K562 (cell line): ENCODE measurements around the gene ADAM22. TPM values are rescaled to one million over a fixed set of nuclear protein-coding genes. Genes with fewer than 3 reads are reported as not detected.

ENCODE experiments used
- ATAC-seq: fragments of 200-7000 bp; cut with Tn5 transposase; 3 replicates; pipeline ENCODE4 v1.9.1; 2020; ENCODE audit warnings: moderate library complexity
- BruUV-seq: library from RNA; stranded (reverse); fragments of 400-500 nt; replicated peaks from 2 replicates; lab custom pipeline; 2021; lab: Mats Ljungman, UMichigan
- CTCF ChIA-PET: fragments of 300-600 bp; formaldehyde crosslinking; extraction: SDS; loops from one replicate; lab custom pipeline; 2021; ENCODE audit warnings: low intra/inter-chr PET ratio; lab: Yijun Ruan, JAX
- POLR2A ChIA-PET: fragments of 300-600, 350-650 bp; sonication (Branson Sonifier 250); formaldehyde crosslinking; extraction: SDS; loops from one replicate; lab custom pipeline; 2021; ENCODE audit warnings: antibody characterized with exemption, inconsistent platforms; lab: Yijun Ruan, JAX
- DNase-seq, 4 experiments: peaks; one replicate each; pipeline versions ENCODE4 v3.0.0 to v3.0.0-alpha.2; 2011 to 2018; ENCODE audit warnings: low spot score in 3 of 4, mixed read lengths in 3 of 4; ENCODE audit errors: extremely low read depth in 1 of 4
- FAIRE-seq: peaks from 2 replicates; lab custom pipeline; 2011; peaks lifted over from hg19 to GRCh38; lab: Jason Lieb, UNC
- H2AFZ ChIP-seq: 2 replicates; pipeline ENCODE4 v1.6.0; 2011; ENCODE audit warnings: low read depth, low read length, control low read depth, inconsistent platforms
- H3K27ac ChIP-seq: fragments of 200-600 bp; 3 replicates; pipeline ENCODE4 v1.8.0; 2011; ENCODE audit warnings: low read depth, mild to moderate bottlenecking, control low read depth, inconsistent platforms, low read length, moderate library complexity, mixed read lengths; ENCODE audit errors: extremely low read depth
- H3K27me3 ChIP-seq, 2 experiments: fragments of 300-600 bp in 1 of 2; 2 replicates in 1 of 2; 3 replicates in 1 of 2; pipeline versions ENCODE4 v1.6.0 to v1.8.0; 2011; ENCODE audit warnings: inconsistent platforms in 2 of 2, low read length in 2 of 2, mild to moderate bottlenecking in 1 of 2, mixed read lengths in 1 of 2, moderate library complexity in 1 of 2; ENCODE audit not compliant: control insufficient read depth in 2 of 2, insufficient read depth in 2 of 2
- H3K36me3 ChIP-seq: fragments of 300-600 bp; 3 replicates; pipeline ENCODE4 v1.8.0; 2011; ENCODE audit warnings: mild to moderate bottlenecking, low read length, inconsistent platforms; ENCODE audit not compliant: control insufficient read depth, insufficient read depth
- H3K4me1 ChIP-seq, 2 experiments: fragments of 200-600 bp in 1 of 2; replicated peaks in 1 of 2; 2 replicates in 1 of 2; 3 replicates in 1 of 2; pipeline versions ENCODE4 v1.5.1 to v1.8.0; 2011; ENCODE audit warnings: inconsistent platforms in 2 of 2, low read length in 2 of 2, mild to moderate bottlenecking in 1 of 2, mixed read lengths in 1 of 2, moderate library complexity in 1 of 2; ENCODE audit not compliant: control insufficient read depth in 2 of 2, insufficient read depth in 2 of 2
- H3K4me2 ChIP-seq: 2 replicates; pipeline ENCODE4 v1.6.1; 2011; ENCODE audit warnings: low read length, control low read depth, inconsistent platforms, mixed read lengths; ENCODE audit not compliant: insufficient read depth
- H3K4me3 ChIP-seq: fragments of 200-600 bp; sonication (generic), shearing (Covaris generic); 2 replicates; pipeline ENCODE4 v1.5.1; 2016; ENCODE audit warnings: control low read depth, inconsistent platforms
- H3K79me2 ChIP-seq: fragments of 200-600 bp; 3 replicates; pipeline ENCODE4 v1.8.0; 2011; ENCODE audit warnings: low read length, inconsistent platforms; ENCODE audit not compliant: control insufficient read depth, insufficient read depth
- H3K9ac ChIP-seq, 2 experiments: 2 replicates each; pipeline versions ENCODE4 v1.6.0 to v1.6.1; 2011; ENCODE audit warnings: low read depth in 2 of 2, low read length in 2 of 2, control low read depth in 1 of 2, inconsistent platforms in 1 of 2, mild to moderate bottlenecking in 1 of 2, mixed read lengths in 1 of 2; ENCODE audit not compliant: insufficient read depth in 1 of 2
- H3K9me1 ChIP-seq: one replicate; pipeline ENCODE4 v1.6.0; 2011; ENCODE audit warnings: inconsistent platforms, mild to moderate bottlenecking, low read length, moderate library complexity; ENCODE audit not compliant: control insufficient read depth, insufficient read depth
- H3K9me3 ChIP-seq: replicated peaks from 2 replicates; pipeline ENCODE4 v1.5.1; 2011; ENCODE audit warnings: low read depth, low read length, inconsistent platforms; ENCODE audit not compliant: control insufficient read depth, insufficient read depth
- H4K20me1 ChIP-seq: replicated peaks from 2 replicates; pipeline ENCODE4 v1.6.1; 2011; ENCODE audit warnings: low read length, inconsistent platforms, mixed read lengths; ENCODE audit not compliant: control insufficient read depth, insufficient read depth
- ERF ChIP-seq: fragments of 450-650 bp; formaldehyde crosslinking; IDR thresholded peaks from 2 replicates; pipeline ENCODE4 v1.4.0; 2020; ENCODE audit warnings: mild to moderate bottlenecking, mixed read lengths
- ILF3 ChIP-seq: fragments of 450-650 bp; IDR thresholded peaks from 2 replicates; pipeline ENCODE4 v1.6.1; 2018; ENCODE audit warnings: antibody characterized with exemption, mild to moderate bottlenecking, moderate library complexity, borderline replicate concordance
- MECOM ChIP-seq: fragments of 250-450 bp; sonication (Bioruptor Pico); IDR thresholded peaks from 2 replicates; pipeline ENCODE4 v1.8.0; 2022; ENCODE audit warnings: inconsistent platforms
- PURB ChIP-seq: sonication (generic); formaldehyde crosslinking; IDR thresholded peaks from 2 replicates; pipeline ENCODE4 v1.9.0; 2021; ENCODE audit warnings: low read depth, mild to moderate bottlenecking, missing genetic modification reagents
- TFAM ChIP-seq: fragments of 250-450 bp; sonication (Bioruptor Pico); conservative IDR thresholded peaks from 2 replicates; pipeline ENCODE4 v1.5.0; 2021; ENCODE audit warnings: mild to moderate bottlenecking, moderate library complexity
- ZNF24 ChIP-seq: fragments of 450-650 bp; IDR thresholded peaks from 2 replicates; pipeline ENCODE4 v1.6.1; 2016
- ZNF316 ChIP-seq: fragments of 450-650 bp; IDR thresholded peaks from 2 replicates; pipeline ENCODE4 v1.6.1; 2016
- ZNF57 ChIP-seq: fragments of 450-650 bp; formaldehyde crosslinking; IDR thresholded peaks from 2 replicates; pipeline ENCODE4 v1.4.0; 2020; ENCODE audit warnings: mild to moderate bottlenecking, moderate library complexity
- ZNF696 ChIP-seq: fragments of 250-450 bp; sonication (Bioruptor Pico); conservative IDR thresholded peaks from 2 replicates; pipeline ENCODE4 v1.4.0; 2020; ENCODE audit warnings: mild to moderate bottlenecking, moderate library complexity
- WGBS: fragments of 100-300 bp; shearing (Covaris generic); methylation state at CpG from one replicate; pipeline ENCODE4 v1.1.6; 2016; ENCODE audit warnings: low coverage, mixed read lengths; ENCODE audit not compliant: insufficient coverage; ENCODE audit errors: missing lambda C conversion rate; 5-methylcytosine and 5-hydroxymethylcytosine counted together
- in situ Hi-C: fragments of 300-500 bp; cut with MboI; formaldehyde crosslinking; loops from 4 replicates; pipeline ENCODE4 v1.15.0; 2018; ENCODE audit warnings: inconsistent platforms, mixed read lengths
- intact Hi-C: fragments of 100-400 bp; cut with micrococcal nuclease; formaldehyde crosslinking; loops from 2 replicates; pipeline ENCODE4 v1.14.2; 2022
- polyA plus RNA-seq, 8 experiments: library from polyadenylated mRNA; depleted of rRNA in 4 of 8; stranded (reverse) in 5 of 8; unstranded in 3 of 8; fragments of >200 nt; fragmentation: Nextera tagmentation in 2 of 8; fragmentation: Illumina TruSeq in 1 of 8; extraction: Ambion mirVana in 2 of 8; extraction: Trizol in 1 of 8; gene quantifications; 2 replicates each; pipeline versions ENCODE4 v1.2.1 to v1.2.3, GENCODE V29; 2011 to 2014; ENCODE audit warnings: inconsistent platforms in 1 of 8, missing spikeins in 1 of 8
- total RNA-seq, 7 experiments: library from RNA; depleted of rRNA in 6 of 7; stranded (reverse); fragments of >200 nt in 6 of 7; fragmentation: Illumina TruSeq in 2 of 7; extraction: Trizol in 2 of 7; gene quantifications; 2 replicates each; pipeline versions ENCODE4 v1.2.1 to v1.2.3, GENCODE V29; 2011 to 2021; ENCODE audit warnings: low replicate concordance in 1 of 7
- TF ChIP-seq, protein P1 (sequence below), 2 experiments: fragments of 450-650 bp; IDR thresholded peaks; 2 replicates each; pipeline ENCODE4 v1.6.1; 2016; ENCODE audit warnings: mild to moderate bottlenecking in 2 of 2, borderline replicate concordance in 1 of 2, low read depth in 1 of 2, moderate library complexity in 1 of 2
- TF ChIP-seq, protein P2 (sequence below): fragments of 250-450 bp; sonication (Bioruptor Pico); IDR thresholded peaks from 2 replicates; pipeline ENCODE4 v1.5.0; 2021; ENCODE audit warnings: mild to moderate bottlenecking, borderline replicate concordance

ADAM22 gene
- total and polyA plus RNA-seq, 9 of the 15 experiments (the other 6 are each of a cell fraction or from before 2014, with no cell fraction given): 0.01 to 0.58 (median 0.18) TPM

DNA sequence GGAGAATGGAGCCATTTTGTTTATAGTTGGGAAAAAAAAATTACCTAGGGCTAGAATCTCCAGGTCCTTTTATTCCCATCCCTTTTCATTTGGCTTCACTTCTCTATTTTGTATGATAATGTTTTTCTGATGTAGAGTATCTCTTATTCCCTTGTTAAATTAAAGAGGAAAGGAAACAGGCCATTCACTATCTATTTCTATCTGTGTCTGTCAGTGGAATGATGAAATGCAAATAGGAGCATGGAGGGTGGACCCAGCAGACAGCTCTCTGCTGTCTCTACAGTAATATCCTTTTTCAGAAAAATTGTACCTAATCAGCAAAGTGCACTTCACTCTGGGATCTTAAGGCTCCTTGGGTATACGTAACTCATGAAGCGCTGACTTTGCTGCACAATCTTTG lies 149.8 kb downstream of the ADAM22 start:
- no peak overlapping the region for H3K4me2 ChIP-seq
- intact Hi-C loops: no loop called here
- H3K27me3 ChIP-seq: no peaks in the 10 kb centered on the region
- FAIRE-seq: no peak
- no peaks in the 10 kb centered on the region for H4K20me1 ChIP-seq
- H3K9ac ChIP-seq: no peak overlapping the region
- no peaks in the 10 kb centered on the region for H3K79me2 ChIP-seq
- no peak for DNase-seq
- 24% methylated on average over 2 of the region's 2 CpGs for WGBS
- ChIA-PET POLR2A (no interaction called here), CTCF (no interaction called here)
- no peak overlapping the region for H2AFZ ChIP-seq
- no peak for ATAC-seq
- no peaks in the 10 kb centered on the region for H3K36me3 ChIP-seq
- H3K4me1 ChIP-seq: no peaks in the 10 kb centered on the region
- no TSS peak for BruUV-seq
- H3K9me3 ChIP-seq: no peaks in the 10 kb centered on the region
- H3K4me3 ChIP-seq: no peak overlapping the region
- no peak overlapping the region for H3K27ac ChIP-seq
- H3K9me1 ChIP-seq: no peaks in the 10 kb centered on the region
- in situ Hi-C loops: no loop called here
- no peak for TF ChIP-seq TFAM (CRISPR knock-in tag)
- TF ChIP-seq ZNF696 (CRISPR knock-in tag): no peak
- TF ChIP-seq PURB (CRISPR knock-in tag): no peak
- no peak for TF ChIP-seq ERF (CRISPR knock-in tag)
- TF ChIP-seq MECOM (CRISPR knock-in tag): no peak
- no peak for TF ChIP-seq ZNF316
- TF ChIP-seq ILF3: no peak
- TF ChIP-seq ZNF57: no peak
- TF ChIP-seq, protein P1, sequence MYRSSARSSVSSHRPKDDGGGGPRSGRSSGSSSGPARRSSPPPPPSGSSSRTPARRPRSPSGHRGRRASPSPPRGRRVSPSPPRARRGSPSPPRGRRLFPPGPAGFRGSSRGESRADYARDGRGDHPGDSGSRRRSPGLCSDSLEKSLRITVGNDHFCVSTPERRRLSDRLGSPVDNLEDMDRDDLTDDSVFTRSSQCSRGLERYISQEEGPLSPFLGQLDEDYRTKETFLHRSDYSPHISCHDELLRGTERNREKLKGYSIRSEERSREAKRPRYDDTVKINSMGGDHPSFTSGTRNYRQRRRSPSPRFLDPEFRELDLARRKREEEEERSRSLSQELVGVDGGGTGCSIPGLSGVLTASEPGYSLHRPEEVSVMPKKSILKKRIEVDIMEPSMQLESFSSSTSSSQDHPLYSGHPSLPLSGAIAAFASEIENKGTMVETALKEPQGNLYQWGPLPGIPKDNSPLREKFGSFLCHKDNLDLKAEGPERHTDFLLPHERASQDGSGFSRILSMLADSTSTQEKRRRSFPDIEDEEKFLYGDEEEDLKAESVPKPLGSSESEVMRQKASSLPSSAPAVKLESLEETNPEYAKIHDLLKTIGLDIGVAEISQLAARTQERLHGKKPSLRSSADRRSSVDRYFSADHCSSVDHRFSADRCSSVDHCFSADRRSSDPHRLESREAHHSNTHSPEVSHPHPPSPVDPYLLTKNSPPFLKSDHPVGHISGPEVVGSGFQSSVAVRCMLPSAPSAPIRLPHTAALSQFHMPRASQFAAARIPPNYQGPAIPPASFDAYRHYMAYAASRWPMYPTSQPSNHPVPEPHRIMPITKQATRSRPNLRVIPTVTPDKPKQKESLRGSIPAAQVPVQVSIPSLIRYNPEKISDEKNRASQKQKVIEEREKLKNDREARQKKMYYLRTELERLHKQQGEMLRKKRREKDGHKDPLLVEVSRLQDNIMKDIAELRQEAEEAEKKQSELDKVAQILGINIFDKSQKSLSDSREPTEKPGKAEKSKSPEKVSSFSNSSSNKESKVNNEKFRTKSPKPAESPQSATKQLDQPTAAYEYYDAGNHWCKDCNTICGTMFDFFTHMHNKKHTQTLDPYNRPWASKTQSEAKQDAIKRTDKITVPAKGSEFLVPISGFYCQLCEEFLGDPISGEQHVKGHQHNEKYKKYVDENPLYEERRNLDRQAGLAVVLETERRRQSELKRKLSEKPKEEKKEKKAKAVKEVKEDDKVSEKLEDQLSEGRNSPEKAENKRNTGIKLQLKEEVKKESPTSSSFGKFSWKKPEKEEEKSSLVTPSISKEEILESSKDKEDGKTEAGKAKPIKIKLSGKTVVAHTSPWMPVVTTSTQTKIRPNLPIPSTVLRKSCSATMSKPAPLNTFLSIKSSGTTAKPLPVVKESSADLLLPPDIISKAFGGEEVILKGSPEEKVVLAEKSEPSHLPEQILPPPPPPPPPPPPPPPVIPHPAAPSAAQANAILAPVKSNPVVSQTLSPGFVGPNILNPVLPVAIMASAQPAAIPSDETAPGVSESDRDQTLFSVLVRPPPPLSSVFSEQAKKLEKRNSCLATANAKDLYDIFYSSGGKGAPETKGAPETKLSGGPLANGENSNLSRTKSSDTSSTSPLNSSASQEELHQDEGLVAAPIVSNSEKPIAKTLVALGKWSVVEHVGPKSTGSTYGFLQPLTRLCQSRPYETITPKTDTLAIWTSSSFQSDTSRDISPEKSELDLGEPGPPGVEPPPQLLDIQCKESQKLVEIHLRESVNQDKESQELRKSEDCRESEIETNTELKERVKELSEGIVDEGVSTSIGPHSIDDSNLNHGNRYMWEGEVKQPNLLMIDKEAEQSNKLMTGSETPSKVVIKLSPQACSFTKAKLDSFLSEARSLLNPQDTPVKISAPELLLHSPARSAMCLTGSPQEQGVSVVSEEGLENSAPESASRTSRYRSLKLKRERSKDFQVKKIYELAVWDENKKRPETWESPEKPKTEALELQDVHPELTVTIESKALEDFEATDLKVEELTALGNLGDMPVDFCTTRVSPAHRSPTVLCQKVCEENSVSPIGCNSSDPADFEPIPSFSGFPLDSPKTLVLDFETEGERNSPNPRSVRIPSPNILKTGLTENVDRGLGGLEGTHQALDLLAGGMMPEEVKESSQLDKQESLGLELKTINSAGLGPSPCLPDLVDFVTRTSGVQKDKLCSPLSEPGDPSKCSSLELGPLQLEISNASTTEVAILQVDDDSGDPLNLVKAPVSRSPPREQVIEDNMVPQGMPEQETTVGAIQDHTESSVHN (IDR thresholded peaks at IDR 0.05; ENCODE audit: borderline replicate concordance in 1 of 2, low read depth in 1 of 2): no peak
- TF ChIP-seq ZNF24: no peak
- TF ChIP-seq, protein P2, sequence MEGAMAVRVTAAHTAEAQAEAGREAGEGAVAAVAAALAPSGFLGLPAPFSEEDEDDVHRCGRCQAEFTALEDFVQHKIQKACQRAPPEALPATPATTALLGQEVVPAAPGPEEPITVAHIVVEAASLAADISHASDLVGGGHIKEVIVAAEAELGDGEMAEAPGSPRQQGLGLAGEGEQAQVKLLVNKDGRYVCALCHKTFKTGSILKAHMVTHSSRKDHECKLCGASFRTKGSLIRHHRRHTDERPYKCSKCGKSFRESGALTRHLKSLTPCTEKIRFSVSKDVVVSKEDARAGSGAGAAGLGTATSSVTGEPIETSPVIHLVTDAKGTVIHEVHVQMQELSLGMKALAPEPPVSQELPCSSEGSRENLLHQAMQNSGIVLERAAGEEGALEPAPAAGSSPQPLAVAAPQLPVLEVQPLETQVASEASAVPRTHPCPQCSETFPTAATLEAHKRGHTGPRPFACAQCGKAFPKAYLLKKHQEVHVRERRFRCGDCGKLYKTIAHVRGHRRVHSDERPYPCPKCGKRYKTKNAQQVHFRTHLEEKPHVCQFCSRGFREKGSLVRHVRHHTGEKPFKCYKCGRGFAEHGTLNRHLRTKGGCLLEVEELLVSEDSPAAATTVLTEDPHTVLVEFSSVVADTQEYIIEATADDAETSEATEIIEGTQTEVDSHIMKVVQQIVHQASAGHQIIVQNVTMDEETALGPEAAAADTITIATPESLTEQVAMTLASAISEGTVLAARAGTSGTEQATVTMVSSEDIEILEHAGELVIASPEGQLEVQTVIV (CRISPR knock-in tag): no peak
